HG03575 (cell line): ENCODE data around the gene ERGIC3.
"Not testable (repeated sequence)": the region's sequence is repeated elsewhere in the genome, so short reads cannot be mapped to it uniquely, and the experiment has no call there.

Experiments
- ATAC-seq: cut with Tn5 transposase; IDR thresholded peaks from one replicate; pipeline ENCODE4 v1.9.1; 2021; ENCODE audit not compliant: unreplicated experiment, insufficient number of reproducible peaks, low FRiP score; ENCODE audit errors: extremely low read depth

Gene ERGIC3

GRCh38 chr20:35515949-35516645, 25.8 kb upstream of the ERGIC3 start:
- no peak for ATAC-seq

DNA sequence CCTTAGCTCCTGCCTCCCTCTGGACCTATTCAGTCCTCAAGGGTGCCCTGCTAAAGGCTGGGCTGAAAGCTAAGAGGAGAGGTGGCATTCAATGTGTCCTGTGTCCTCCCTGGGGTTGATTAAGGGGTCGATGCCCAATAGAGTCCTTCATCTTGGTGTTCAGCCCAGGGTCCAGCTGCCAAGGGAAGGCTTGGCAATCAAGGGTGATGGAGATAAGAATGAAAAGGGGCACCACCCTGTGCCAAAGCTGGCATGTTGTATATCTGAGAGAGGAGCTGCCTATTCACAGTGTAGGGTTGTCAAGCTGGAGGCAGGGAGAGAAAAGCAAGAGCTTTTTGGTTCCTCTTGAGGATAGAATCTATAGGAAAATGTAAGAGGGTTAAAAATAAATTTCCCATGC, 24.8 kb upstream of the ERGIC3 start:
- ATAC-seq, result no peak

DNA sequence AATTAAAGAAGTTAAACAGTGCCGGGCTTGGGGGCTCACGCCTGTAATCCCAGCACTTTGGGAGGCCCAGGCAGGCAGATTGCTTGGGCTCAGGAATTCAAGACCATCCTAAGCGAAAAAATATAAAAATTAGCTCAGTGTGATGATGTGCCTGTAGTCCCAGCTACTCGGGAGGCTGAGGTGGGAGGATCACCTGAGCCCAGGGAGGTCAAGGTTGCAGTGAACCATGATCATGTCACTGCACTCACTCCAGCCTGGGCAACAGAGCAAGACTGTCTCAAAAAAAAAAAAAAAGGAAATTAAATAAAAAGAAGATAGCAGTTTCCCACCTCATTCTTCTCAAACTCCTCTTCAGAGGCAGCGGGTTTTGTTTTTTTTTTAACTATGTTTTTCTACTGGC, 24.1 kb upstream of the ERGIC3 start:
- ATAC-seq, result not testable (repeated sequence)

DNA sequence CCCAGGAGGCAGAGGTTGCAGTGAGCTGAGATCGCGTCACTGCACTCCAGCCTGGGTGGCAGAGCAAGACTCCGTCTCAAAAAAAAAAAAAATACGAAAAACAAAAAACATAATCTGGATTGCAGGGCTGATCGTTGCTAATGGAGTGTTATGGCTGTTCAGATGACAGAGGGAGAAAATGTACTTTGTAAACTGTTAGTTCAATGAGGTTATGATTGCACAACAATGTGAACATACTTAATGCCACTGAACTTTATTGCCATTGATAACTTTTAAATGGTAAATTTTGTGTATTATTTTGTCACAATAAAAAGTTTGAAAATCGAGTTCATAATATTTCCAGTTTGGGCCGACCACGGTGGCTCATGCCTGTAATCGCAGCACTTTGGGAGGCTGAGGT, 22.9 kb upstream of the ERGIC3 start:
- ATAC-seq, result no peak

DNA sequence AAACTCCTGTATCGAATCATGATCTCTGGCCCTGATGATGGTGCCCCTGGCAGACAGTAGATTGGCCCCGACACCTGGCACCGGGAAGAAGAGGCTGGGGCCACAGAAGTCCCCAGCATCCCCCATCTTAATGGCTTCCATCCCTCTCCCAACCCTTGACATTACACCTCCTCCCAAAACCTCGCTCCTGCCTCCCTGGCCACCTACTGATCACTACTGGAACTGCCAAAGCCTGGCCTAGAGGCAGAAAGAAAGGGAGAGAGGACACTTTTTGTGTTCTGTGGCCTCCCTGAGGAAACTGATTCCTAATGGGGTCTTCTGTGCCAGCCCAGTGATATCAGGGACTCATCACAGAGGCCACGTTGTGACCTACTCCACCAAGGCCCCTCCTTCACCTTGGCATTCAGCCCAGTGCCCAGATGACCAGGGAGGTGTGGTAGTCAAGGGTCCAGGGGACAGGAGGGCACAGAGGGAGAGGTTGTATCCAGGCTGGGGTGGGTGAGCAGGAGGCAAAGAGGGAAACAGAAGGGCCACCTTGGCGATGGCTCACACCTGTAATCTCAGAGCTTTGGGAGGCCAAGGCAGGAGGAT, 18.5 kb upstream of the ERGIC3 start:
- no peak for ATAC-seq

- ATAC-seq, result no peak
Observed at GRCh38 chr20:35525639-35526038, 16.2 kb upstream of the ERGIC3 start.

- no peak for ATAC-seq
Observed at GRCh38 chr20:35527122-35527769, 14.6 kb upstream of the ERGIC3 start.

DNA sequence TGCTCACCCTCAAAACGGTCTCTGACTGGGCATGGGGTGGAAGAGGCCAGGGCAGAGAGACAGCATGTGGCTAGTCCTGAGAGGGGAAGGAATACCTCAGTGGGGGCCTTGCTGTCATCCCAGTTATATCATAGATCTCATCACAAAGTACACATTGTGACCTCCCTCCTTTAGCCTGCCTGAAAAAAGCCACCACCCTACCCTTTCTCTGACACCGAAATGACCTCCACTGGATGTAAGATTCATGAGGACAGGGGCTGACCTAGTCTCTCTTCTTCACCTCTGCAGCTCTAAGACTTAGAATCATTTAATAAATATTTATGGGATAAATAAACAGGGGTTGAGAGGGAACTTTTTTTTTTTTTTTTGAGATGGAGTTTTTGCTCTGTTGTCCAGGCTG, 12.3 kb upstream of the ERGIC3 start, which contains the start of gene C20orf173:
Gene C20orf173 (minus strand): TSS at position 101 of the 400 bp plus-strand sequence. CDS start 279 bp downstream, outside the sequence.
- ATAC-seq, result no peak

GRCh38 chr20:35539756-35540212, 2.1 kb upstream of the ERGIC3 start:
- ATAC-seq, result no peak

DNA sequence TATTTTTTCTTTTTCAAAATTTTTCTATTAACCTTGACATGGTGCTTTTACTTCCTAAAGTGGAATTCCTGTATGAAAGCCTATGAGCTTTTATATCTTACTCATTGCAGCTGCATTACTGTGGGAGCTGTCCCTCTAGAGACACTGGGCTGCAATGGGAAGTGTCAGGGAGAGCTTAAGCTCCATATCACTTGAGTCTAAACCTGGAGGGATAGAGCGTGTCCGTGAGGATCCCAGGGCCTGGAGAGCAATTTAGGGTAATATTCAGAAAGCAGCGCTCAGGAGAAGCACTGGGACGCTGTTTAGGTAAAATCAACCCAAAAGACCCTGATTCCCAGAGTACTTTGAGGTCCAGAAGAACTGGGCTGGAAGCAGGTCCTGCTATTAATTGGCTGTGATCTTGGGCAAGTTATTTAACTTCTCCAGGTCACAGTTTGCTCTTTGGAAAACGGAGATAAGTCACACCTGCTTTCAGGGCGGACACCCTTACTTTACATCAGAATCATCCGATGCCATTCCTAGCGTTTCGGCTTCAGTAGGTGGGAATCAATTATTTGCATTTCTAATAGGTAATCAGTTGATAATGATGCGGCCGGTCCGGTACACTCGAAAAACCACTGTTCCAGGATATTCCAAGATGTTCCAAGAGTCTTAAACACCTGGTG, 628 bp upstream of the ERGIC3 start:
- ATAC-seq, result no peak

DNA sequence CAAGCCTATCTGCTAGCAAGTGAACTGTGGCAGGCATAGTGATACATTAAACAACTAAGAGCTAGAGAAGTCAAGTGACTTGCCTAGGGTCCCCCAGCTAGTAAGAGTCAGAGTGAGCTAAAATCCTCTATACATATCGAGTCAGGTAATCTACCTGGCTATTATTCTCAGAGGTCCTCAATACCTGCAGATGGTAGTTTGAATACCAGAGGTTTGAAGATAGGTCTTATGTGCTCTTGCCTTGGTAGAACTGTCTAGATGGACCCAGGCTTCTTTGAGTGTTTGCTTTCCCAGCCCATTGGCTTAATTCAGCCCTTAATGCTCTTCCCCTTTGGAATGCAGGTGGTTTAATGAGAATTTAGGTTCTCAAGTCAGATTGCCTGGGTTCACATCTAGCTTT, 1.1 kb downstream of the ERGIC3 start:
- ATAC-seq, result no peak

GRCh38 chr20:35544436-35544835, 2.6 kb downstream of the ERGIC3 start:
- no peak for ATAC-seq

GRCh38 chr20:35544941-35545340, 3.1 kb downstream of the ERGIC3 start:
- ATAC-seq, result not testable (repeated sequence)

GRCh38 chr20:35546127-35546526, 4.2 kb downstream of the ERGIC3 start:
- no peak for ATAC-seq

DNA sequence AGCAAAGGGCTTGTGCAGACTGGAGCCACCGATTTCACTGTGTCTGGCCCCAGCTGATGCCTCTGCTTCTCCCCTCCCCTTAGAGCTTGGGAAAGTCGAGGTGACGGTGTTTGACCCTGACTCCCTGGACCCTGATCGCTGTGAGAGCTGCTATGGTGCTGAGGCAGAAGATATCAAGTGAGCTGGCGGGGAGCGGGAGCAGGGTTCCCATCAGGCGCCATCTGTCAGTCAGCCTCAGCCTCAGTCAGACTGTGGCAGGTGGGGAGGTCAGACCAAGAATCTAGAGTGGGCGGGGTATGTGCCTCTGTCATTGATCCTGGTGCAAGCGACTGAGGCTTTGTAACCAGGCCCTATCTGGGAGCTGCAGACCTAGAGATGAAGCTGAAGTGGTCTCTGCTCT, 5.5 kb downstream of the ERGIC3 start:
- ATAC-seq, result no peak

- ATAC-seq, result no peak
Observed at GRCh38 chr20:35551503-35551902, 9.6 kb downstream of the ERGIC3 start.

- no peak for ATAC-seq
Observed at GRCh38 chr20:35552914-35553313, 11.0 kb downstream of the ERGIC3 start.

GRCh38 chr20:35555461-35555860, 13.6 kb downstream of the ERGIC3 start:
- not testable (repeated sequence) for ATAC-seq

DNA sequence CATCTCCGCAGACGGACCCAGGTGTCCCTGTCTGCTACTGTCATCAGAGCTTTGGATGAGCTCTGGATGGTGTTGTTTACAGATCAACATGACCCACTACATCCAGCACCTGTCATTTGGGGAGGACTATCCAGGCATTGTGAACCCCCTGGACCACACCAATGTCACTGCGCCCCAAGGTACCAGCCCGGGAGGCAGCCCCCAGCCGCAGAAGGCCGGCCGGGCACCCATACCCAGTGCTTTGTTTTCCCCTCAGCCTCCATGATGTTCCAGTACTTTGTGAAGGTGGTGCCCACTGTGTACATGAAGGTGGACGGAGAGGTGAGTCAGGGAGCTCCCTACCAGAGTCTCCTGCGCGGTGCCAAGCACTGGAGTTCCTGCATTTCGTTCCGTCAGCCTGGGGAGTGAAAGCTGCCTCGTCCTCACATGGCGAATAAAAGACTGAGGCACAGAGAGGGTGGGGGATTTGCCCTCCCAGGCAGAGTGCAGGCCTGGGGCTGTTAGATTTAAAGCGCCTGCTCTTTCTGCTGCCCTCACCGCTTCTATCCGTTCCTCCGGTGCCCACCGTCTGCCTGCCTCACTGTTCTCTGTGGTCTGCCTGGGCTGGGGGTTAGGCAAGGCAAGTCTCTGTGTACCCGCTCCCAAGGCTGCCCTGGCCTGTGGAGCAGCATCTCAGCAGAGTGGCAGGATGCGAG, 14.2 kb downstream of the ERGIC3 start:
- no peak for ATAC-seq
